Upper lobe of left lung (tissue), 6 donors: ENCODE results near the gene EDEM3. TPM values are rescaled to one million over a fixed set of nuclear protein-coding genes. Genes with fewer than 3 reads are reported as not detected.

ENCODE experiments used
- ATAC-seq, 2 donors: fragments of 200-7000 bp; cut with Tn5 transposase; one replicate each; pipeline ENCODE4 v1.9.1; 2022; ENCODE audit warnings: mild to moderate bottlenecking in 2 of 2, moderate library complexity in 2 of 2; ENCODE audit not compliant: low FRiP score in 2 of 2
- DNase-seq, 2 donors: peaks; one replicate each; pipeline ENCODE4 v3.0.0-alpha.2; 2019 to 2020
- H3K27ac ChIP-seq, 4 donors: fragments of 200-600 bp; sonication (generic); one replicate each; pipeline ENCODE4 v1.5.1; 2016 to 2019
- H3K27me3 ChIP-seq, 4 donors: fragments of 200-600 bp; sonication (generic); one replicate each; pipeline ENCODE4 v1.5.1; 2017 to 2019
- H3K36me3 ChIP-seq, 4 donors: fragments of 200-600 bp; sonication (generic); one replicate each; pipeline ENCODE4 v1.5.1; 2016 to 2019
- H3K4me1 ChIP-seq, 4 donors: fragments of 200-600 bp; sonication (generic); one replicate each; pipeline ENCODE4 v1.5.1; 2018 to 2019
- H3K4me3 ChIP-seq, 4 donors: fragments of 200-600 bp; sonication (generic); one replicate each; pipeline ENCODE4 v1.5.1; 2017 to 2019; ENCODE audit warnings: mild to moderate bottlenecking in 2 of 4, moderate library complexity in 1 of 4
- H3K9me3 ChIP-seq, 4 donors: fragments of 200-600 bp; sonication (generic); one replicate each; pipeline ENCODE4 v1.5.1; 2018 to 2019
- CTCF ChIP-seq, 6 experiments: fragments of 450-650 bp in 4 of 6; fragments of 200-600 bp in 2 of 6; sonication (generic) in 2 of 6; IDR thresholded peaks; one replicate each; pipeline ENCODE4 v1.5.1; 2016 to 2019; ENCODE audit warnings: antibody characterized with exemption in 6 of 6
- EP300 ChIP-seq, 4 donors: sonication (generic); formaldehyde crosslinking; IDR thresholded peaks; one replicate each; pipeline ENCODE4 v1.5.1; 2017; ENCODE audit warnings: antibody characterized with exemption in 4 of 4, control low read depth in 2 of 4
- POLR2A ChIP-seq, 4 donors: fragments of 450-650 bp; IDR thresholded peaks; one replicate each; pipeline ENCODE4 v1.5.1; 2016 to 2017; ENCODE audit warnings: antibody characterized with exemption in 4 of 4, mild to moderate bottlenecking in 2 of 4
- POLR2AphosphoS5 ChIP-seq, 2 donors: sonication (generic); formaldehyde crosslinking; IDR thresholded peaks; one replicate each; pipeline ENCODE4 v1.5.1; 2017; ENCODE audit warnings: antibody characterized with exemption in 2 of 2
- WGBS, 2 donors: methylation state at CpG; one replicate each; pipeline ENCODE4 v1.1.5; 2017 to 2018; 5-methylcytosine and 5-hydroxymethylcytosine counted together
- total RNA-seq, 6 donors: library from RNA; depleted of rRNA in 4 of 6; stranded (reverse); fragments of >200 nt in 4 of 6; gene quantifications; one replicate each; pipeline versions ENCODE4 v1.1.0 to v1.2.1, GENCODE V29; 2016 to 2021
- donor health status: DM: no; HTN: no; CAD: no; lungs with moderate emphysema.
- donor health status: DM: no; HTN: yes; CAD: no; lungs with severe emphysema.

Gene EDEM3
- total RNA-seq, 6 donors from 2014 or later, result 23.9 to 56.2 (median 29.4) TPM

DNA sequence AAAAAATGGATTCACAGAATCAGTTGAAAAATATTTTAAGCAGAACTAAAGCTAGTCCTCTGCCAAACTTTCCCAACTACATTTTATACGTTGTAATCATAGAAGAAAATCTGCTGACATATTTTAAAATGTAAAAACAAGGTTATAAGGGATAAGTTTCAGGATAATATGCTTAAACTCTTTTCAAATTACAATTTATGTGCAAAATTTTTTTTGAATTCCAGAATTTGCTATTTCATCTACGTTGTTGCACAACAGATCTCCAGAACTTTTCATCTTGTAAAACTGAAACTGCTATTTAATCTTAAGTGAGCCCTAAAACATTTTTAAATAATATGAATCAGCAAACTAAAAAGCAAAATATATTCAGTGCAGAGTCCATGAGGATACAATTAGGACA, 5.9 kb downstream of the EDEM3 start:
- ATAC-seq, result no peak
- whole genome bisulfite sequencing, 2 donors, result 60 to 61% methylated on average over 2 of the region's 2 CpGs

GRCh38 chr1:184747089-184747955, 7.3 kb downstream of the EDEM3 start:
- H3K4me1 ChIP-seq, result peaks cover 33 to 39% (median 36%) of the 10 kb centered on the region in 4 donors

More for the DNA sequence above, 5.9 kb downstream of the EDEM3 start:
- no peaks in the 10 kb centered on the region for H3K27me3 ChIP-seq
- no peak for TF ChIP-seq EP300 (IDR thresholded peaks at IDR 0.05)
- TF ChIP-seq CTCF (IDR thresholded peaks at IDR 0.05), result no peak
- no peak for TF ChIP-seq POLR2A (IDR thresholded peaks at IDR 0.05)
- no peak for TF ChIP-seq POLR2AphosphoS5 (IDR thresholded peaks at IDR 0.05)
- no peaks in the 10 kb centered on the region for H3K36me3 ChIP-seq
- DNase-seq, result no peak
- H3K4me1 ChIP-seq, result peaks cover 41 to 53% (median 47%) of the 10 kb centered on the region in 4 donors
- peak overlapping the region in 1 of 4 donors; percentile 37 for H3K27ac ChIP-seq
- H3K9me3 ChIP-seq, result no peaks in the 10 kb centered on the region
- no peak overlapping the region for H3K4me3 ChIP-seq

GRCh38 chr1:184745929-184746638, 8.6 kb downstream of the EDEM3 start:
- H3K36me3 ChIP-seq, result no peaks in the 10 kb centered on the region
- WGBS, 2 donors, result 20 to 23% methylated on average over 4 of the region's 4 CpGs
- TF ChIP-seq CTCF (IDR thresholded peaks at IDR 0.05), result no peak
- no peak for TF ChIP-seq POLR2AphosphoS5 (IDR thresholded peaks at IDR 0.05)
- TF ChIP-seq POLR2A (IDR thresholded peaks at IDR 0.05), result no peak
- no peak for TF ChIP-seq EP300 (IDR thresholded peaks at IDR 0.05)
- DNase-seq (no peak), ATAC-seq (no peak)
- peak overlapping the region in 3 of 4 donors; percentile 18 to 28 (median 27) for H3K27ac ChIP-seq
- no peaks in the 10 kb centered on the region for H3K27me3 ChIP-seq
- peaks cover 28 to 38% (median 32%) of the 10 kb centered on the region in 4 donors for H3K4me1 ChIP-seq
- H3K4me3 ChIP-seq, result no peak overlapping the region
- H3K9me3 ChIP-seq, result no peaks in the 10 kb centered on the region

More at GRCh38 chr1:184747089-184747955, 7.3 kb downstream of the EDEM3 start:
- TF ChIP-seq CTCF (IDR thresholded peaks at IDR 0.05) (no peak), EP300 (IDR thresholded peaks at IDR 0.05) (no peak), POLR2AphosphoS5 (IDR thresholded peaks at IDR 0.05) (no peak), POLR2A (IDR thresholded peaks at IDR 0.05) (no peak)
- H3K9me3 ChIP-seq, result no peaks in the 10 kb centered on the region
- DNase-seq (no peak), ATAC-seq (peak in 1 of 2 donors; percentile 51)
- no peaks in the 10 kb centered on the region for H3K36me3 ChIP-seq
- WGBS, 2 donors, result 71 to 72% methylated on average over 3 of the region's 3 CpGs
- H3K27ac ChIP-seq, result no peak overlapping the region
- H3K27me3 ChIP-seq, result no peaks in the 10 kb centered on the region
- H3K4me3 ChIP-seq, result no peak overlapping the region

GRCh38 chr1:184745110-184745509, 9.5 kb downstream of the EDEM3 start:
- no peaks in the 10 kb centered on the region for H3K27me3 ChIP-seq
- no peak for DNase-seq
- TF ChIP-seq CTCF (IDR thresholded peaks at IDR 0.05) (no peak), POLR2A (IDR thresholded peaks at IDR 0.05) (no peak), POLR2AphosphoS5 (IDR thresholded peaks at IDR 0.05) (no peak), EP300 (IDR thresholded peaks at IDR 0.05) (no peak)
- no peak overlapping the region for H3K4me3 ChIP-seq
- no peaks in the 10 kb centered on the region for H3K9me3 ChIP-seq
- no peak for ATAC-seq
- peaks cover 28 to 38% (median 32%) of the 10 kb centered on the region in 4 donors for H3K4me1 ChIP-seq
- H3K36me3 ChIP-seq, result no peaks in the 10 kb centered on the region
- 78 to 85% methylated on average over 2 of the region's 2 CpGs for WGBS, 2 donors
- no peak overlapping the region for H3K27ac ChIP-seq
